HG02588 (cell line): ENCODE measurements around the gene ADCY1.

ENCODE experiments used
- ATAC-seq: cut with Tn5 transposase; IDR thresholded peaks from one replicate; pipeline ENCODE4 v1.9.1; 2021; ENCODE audit warnings: mild to moderate bottlenecking, moderate library complexity; ENCODE audit not compliant: unreplicated experiment

The ADCY1 gene

DNA sequence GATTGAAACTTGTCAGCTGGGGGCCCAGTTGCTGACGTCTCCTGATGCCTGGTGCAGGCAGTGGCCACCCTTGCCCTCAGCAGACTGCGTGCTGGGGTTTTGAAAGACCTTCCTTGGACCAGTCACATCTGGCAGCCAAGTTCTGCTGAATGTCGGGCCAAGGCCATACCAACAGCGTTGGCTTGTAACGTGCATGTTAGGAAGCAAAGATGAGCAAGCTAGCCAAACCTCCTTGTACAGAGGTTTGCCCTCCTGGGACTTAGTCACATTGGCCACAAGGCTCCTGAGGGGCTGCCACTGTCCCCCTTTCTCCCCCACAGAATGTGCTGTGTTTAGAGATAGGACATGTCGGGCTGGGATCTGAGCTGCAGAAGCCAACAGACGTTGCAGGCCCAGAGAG lies 49.0 kb downstream of the ADCY1 start:
- ATAC-seq = no peak

DNA sequence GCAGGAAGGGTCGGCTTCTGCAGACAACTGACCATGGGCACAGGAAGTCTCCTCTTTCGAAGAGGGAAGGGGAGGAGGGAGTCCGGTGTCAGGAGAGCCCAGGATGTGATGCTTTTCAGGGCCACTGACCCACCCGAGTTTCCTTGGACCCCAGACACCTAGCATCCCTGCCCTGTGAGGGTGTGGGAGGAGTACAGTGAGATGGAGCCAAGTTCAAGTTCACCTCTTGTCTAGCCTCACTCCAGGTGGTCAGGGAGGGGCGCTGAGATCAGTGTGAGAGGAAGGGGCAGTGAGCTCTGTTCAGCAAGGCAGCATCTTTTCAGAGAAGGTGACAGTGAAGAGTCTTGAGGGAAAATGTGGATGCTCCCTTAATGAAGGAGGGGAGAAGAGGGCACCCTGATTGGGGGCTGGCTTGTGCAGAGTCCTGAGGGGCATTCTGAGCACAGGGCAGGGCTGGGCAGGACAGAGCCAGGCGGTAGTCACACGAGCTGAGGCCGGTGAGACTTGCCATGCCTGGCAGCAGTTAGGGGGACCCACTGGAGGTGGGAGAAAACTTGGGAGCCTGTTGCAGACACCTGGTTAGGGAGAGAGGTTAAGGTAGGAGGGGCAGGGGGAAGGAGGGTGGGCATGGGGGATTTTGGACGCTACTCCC lies 49.7 kb downstream of the ADCY1 start:
- ATAC-seq = no peak

DNA sequence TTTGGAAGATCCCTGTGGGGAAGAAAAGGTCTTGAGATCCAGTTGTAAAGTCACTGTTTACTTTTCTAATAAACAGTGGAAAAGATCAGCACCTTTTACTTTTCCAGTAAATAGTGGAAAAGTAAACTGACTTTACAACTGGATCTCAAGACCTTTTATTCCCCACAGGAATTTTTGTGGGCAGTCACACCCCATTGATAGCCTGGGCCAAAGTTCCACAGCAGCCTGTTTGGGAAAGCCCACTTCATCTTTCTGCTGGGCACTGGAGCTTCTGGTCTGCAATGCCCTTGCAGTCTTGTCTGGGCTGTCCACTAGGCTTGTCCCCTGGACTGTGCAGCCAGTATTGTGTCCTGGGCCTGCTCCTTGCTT lies 50.2 kb downstream of the ADCY1 start:
- ATAC-seq = no peak

DNA sequence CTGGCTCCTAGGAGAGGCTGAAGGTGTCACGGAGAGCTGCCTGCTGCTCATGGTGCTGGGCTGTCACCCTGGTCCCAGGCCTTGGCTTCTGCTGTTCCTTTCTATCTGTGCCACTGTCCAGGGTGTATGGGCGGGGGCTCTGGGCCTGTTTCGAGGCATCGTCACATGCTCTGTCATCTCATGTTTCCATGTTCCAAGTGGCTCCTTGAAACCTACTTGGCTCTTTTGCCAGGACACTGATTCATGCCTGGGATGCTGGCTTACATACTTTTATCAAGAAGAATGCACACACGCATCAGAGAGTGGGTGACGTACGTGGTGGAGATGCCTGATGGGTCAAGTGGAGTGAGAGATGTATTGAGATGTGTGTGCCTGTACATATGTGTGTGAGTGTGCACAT lies 50.9 kb downstream of the ADCY1 start:
- no peak for ATAC-seq

DNA sequence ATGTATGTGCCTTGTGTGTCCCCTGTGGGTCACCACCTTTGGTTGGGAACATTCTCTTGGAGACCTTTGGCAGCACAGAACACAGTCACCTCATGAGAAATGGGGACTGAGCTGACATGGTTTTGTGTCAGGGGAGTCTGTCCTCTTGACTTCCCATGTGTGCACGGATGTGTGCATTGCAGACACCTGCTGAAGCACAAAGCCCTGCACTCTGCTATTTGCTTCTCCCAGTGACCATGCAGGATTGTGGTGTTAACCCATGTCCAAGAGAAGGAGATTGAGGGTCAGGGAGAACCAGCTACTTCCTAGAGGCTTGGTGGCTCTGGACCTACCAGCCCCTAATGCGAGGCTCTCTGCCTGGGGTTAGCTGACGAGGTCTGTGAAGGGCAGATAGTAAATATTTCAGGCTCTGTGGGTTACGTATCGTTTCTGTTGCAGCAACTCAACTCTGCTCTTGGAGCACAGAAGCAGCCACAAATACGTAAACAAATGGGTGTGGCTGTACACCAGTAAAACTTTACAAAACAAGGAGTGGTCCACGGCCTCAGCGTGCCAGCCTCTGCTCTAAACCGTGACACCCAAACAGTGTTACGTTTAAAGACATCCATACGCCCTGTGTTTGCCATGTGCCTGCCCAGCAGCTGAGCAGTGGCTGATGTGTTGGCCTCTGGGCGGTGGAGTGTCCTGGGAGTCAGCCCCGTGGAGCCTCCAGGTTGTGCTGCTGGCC lies 51.7 kb downstream of the ADCY1 start:
- no peak for ATAC-seq

DNA sequence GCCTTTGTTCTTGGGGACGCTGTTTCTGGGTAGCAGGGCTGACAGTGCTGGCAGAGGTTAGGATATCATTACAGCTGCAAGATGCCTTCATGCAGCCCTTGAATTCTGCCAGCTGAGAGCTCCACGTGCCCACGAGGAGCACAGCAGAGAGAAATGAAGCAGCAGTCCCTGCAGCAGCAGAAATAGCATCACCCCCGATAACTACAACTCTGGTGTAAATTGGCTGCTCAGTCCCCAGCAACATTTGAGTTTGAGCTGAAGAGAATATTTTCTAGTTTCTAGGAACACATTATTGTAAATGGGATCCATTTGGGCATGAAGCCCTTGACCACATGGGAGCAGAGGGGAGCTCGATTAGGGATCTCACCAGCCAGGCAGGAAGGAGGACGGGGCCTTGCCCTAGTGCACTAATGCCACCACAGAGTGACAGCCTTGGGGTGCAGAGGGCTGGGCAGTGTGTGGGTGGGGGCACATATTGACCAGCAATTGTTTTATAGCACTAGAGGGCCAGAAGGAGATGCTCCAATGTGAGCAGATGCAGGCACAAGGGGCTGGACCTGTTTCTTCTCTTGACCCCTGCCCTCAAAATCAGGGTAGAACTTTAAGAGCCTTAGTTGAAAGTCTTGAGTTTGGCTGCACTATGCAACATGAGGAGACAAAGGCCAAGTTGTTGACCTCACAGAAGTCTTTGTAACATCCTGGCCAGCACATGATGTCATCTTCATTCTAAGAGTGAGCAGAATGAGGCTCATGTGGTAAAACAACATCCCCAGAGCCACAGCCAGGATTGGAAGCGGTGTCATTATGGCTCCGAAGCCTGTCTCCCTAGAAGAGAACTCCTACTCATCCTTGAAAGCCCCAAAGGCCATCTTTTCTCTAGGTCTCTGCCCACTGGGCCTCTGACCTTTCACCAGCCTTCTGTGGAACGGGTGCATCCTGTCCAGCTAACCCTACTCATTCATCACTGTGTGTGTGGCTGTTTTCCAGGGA lies 52.6 kb downstream of the ADCY1 start:
- no peak for ATAC-seq

DNA sequence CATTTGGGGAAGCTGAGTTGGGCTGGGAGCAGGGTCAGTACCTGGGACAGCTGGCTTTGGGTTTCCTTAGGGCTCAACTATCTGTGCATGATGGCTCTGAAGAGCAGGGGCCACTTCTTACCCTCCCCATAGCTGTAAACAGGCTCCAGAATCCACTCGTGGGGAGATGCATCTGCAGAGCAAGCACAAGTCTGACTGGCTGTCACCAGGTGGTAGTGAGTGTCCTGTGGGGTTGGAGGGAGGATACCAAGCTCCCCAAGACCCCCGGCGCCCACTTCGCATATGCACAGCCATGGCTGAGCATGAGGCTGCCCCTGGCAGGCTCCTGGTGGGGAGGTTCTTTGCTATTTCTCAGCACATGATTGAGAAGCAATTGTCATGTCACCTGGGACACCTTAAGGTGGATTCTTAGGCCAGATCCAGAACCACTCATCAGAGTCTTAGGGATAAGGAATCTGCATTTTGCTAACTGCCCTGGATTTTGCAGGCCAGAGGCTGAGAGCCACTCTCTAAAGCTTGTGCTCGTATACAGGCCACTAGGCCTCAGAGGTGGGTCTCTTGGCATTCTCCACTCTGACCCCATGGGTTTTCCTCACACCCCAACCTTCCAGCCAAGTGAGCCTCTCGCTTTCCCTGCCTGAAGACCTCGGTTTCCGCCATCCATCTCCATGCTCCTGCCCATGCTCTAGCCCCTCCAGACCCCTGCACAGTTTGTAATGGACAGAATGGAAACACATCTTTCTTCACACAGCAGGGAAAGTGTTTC lies 53.7 kb downstream of the ADCY1 start:
- ATAC-seq = no peak

DNA sequence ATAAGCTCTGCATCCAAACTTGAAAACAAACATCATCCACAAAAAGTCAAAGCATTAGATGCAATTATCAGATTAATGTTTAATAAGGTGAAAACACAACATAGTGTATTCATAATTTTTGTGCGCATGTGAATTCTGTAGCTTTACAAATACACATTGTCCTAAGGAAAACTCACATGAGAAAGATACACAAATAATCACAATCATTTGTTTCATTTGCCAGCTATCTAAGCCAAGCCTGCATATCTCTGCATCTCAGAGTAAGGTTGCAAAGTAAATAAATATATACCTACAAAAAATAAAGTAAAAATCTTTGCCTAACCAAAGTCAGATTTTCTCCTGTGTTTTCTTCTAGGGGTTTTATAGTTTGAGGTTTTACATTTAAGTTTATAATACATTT lies 57.4 kb downstream of the ADCY1 start:
- ATAC-seq = no peak

DNA sequence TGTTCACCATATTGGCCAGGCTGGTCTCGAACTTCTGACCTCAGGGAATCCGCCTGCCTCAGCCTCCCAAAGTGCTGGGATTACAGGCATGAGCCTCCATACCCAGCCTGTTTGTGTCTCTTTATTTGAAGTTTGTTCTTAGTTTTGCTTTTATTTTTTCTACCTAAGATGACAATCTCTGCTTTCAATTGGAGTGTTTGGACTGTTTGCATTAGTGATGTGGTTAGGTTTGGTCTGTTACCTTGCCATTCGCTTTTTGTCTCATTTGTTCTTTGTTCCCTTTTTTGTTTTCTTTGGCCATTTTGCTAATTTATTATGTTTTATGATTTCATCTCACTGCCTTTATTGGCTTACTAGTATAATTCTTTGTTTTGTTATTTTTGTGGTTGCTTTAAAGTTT lies 62.6 kb downstream of the ADCY1 start:
- ATAC-seq = no peak

DNA sequence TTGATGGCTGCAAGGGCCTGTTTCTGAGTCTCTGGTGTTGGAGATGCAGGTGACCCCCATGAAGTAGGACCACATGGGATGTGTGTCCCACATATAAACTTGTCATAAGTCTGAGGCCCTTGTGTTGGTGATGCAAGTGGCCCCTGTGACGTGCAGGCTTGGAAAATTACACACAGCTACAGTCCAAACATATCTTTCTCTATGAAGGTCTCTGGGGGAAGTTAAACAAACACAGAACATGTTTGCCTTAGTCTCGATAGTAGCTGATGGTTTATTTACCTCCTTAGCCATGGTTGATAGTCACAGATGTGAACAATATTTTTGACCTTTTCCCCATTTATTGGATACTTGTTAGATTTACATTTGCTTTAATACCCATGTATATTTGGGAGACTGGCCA lies 64.7 kb downstream of the ADCY1 start:
- no peak for ATAC-seq

DNA sequence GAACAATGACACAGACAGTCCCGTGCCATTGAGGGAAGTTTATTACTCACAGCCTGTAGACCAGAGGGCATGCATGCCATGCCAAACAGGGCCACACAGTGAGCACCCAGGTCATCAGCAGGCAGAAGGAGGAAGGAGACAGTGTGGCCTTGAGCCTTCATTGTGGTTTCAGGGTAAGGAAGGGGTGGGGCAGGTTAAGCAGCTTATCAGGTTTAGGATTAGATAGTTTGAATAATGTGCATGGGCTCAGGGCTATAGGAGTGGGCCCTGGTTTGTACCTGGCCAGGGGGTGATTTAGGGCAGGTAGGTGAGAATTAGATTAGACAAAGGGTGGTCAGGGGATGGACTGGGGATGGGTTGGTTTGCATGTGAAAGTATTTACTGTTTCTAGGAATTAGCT lies 67.9 kb downstream of the ADCY1 start:
- ATAC-seq = no peak

DNA sequence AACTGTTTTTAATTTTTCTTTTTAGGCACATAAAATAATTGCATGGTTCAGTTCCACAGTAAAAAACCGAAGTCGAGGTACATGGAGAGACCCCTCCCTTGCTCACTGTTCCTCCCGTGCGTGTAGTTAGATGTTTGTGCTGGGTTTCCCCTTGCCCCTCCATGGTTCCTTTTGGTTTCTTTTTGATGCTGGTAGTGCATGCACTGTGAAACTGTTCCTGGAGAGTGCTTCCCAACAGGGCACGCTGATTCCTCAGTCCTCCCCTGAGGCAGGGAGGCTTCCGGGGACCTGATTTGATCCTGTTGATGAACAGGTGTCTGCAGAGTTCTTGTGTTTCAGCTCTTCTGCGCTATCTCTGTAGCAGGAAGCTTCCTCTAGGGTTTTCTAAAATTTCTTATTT lies 69.5 kb downstream of the ADCY1 start:
- ATAC-seq = no peak

DNA sequence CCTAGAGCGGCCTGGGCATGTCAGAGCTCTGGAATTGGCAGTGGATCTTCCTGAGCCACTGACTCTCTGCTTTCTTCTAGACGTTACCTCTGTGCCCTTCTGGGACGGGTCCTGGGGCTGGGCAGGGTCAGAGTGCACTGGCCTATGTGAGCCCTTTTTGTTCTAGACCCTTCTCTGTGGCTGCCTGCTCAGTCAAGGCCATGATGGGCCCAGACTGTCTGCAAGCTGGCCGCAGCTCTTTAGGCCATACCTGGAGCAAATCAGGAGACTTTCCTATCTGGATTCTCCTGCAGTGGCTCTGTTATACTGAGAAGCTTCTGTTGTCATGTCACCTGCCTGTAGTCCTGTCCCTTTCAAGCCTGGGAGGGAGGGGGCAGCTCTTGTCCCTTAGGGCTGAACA lies 70.1 kb downstream of the ADCY1 start:
- no peak for ATAC-seq

DNA sequence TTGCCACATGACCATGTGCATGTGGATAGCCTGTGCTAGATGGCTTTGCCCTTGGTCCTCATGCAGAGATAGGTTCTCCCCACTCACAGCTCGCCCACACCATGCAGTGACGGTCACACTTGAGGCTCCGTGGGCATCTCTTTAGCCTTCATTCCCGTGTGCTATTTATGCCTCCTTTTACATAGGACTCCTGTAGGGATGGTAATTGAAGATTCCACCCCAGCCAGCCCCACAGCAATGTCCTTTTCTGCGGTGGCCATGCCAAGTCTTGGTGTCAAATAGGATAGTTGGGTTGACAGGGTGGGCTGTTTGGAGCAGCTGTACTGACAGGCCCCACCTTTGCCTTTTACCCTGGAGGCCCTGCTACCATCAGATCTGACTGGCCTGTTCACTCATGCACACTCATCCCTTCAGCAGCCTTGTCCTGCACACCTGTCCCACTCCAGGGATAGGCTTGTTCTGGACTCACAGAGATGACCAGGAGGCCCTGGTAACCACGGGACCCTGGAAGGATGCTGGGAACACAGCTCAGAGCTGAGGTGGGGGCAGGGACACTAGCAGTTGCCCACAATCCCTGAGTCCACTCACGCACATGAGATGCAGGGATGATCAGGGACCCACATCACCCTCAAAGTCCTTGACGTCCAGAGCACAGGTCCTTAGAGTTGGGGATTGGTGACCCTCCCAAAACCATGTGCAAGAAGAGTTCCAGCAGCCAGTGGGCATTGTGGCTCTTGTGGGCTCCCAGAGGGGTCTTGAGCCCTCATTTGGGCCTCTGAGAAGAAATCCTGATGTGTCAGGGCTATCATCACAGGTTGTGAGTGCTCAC lies 71.2 kb downstream of the ADCY1 start:
- ATAC-seq = no peak

DNA sequence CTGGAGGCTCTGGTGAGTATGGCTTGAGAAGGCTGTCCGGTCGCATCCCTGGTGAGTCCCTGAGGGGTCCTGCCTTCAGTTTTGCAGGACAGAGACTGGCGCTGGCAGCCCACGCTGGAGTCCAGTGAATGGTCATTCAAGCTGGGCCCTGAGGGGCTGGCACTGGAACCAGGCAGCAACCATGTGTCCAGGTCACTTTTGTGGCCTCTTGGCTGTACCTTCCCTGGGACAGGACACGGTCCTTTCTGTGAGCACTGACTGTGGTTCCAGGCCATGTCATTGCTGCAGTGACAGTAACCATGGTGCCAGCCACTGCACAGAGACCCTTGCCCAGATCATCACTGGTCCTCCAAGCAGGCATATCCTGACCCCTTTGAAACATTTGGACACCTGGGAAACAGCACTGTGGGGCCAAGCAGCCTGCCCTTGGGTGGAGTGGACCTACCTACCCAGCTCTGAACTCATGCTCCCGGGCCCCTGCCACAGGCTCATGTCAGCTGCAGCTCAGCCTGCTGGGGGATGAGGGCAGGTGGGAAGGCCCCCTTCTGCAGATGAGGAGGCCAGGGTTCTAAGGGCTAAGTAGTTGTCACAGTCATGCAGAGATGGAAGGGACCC lies 72.1 kb downstream of the ADCY1 start:
- no peak for ATAC-seq

DNA sequence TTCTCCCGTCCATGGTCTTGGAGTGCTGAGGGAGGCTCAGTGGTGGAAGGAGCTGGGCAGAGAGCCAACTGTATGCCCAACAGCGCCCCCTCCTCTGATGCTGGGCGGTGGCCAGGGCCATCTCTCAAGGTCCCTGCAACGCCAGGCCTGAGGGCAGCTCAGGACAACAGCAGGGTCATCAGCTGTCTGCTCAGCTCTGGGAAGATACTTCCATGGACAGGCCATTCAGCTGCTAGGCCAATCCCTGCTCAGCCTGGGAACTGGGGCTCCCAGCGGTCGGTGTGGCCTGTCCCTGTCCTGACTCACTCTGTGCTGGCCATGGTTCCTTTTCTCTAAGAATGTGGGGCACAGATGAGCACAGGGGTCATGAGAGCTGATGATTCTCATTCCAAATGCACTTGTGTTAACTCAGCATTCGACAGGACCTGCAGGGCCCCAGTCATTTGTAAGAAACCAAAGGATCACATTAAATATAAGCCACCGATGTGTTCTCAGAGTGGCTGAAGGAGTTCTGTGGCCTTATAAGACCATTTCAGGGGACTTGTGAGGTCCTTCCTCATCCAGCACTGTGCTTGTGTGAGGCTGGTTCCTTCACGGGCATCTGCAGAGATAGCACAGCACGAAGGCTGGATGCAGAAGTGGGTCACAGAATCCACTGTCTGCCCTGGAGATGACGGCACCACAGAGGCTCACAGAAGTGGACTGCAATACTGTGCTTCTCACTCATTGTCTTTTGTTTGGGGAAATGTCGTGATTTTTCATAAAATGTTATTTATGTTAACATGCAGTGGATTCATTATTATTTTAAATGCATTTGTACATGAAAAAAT lies 73.0 kb downstream of the ADCY1 start:
- ATAC-seq = no peak

DNA sequence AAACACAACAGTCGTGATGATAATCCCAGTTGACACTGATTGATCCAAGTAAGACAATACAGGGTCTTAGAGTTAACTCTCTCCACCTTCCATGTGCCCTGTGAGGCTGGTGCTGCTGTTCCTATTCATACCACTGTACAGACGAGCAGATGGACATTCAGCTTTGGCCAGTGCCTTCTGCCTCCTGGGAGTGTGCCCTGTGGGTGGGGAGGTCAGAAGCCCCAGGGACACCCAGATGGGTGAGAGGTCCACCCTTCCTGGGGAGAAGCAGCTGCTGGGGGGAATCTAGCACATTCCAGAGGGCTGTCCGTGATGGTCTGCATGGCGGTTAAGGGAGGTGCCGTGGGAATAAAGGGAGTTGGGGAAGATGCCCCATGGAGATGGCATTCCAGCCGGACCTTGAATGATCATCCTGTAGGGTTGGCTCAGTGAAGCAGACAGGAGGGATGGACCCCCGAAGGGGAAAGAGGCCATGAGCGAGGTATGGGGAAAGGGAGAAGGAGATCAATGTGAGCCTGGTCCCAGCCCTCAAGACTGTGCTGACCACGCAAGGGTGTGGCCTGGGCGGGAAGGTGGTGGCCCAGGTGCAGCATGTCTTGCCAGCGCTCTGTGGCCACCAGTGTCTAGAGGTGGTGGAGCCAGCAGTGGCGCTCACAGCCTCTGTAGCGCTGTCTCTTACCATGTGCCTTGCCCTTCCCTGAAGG lies 74.0 kb downstream of the ADCY1 start:
- ATAC-seq = no peak

DNA sequence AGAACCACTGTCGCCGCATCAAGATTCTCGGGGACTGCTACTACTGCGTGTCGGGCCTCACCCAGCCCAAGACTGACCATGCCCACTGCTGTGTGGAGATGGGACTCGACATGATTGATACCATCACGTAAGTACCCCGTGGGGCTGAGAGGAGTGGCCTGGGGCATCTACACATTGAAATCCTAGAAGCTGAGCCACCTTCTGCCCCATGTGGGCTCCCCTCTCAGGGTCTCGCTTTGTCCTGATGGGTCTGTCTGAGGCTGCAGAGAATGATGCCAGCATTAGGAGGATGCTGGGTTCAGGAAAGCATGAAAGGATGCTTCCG lies 74.5 kb downstream of the ADCY1 start:
- ATAC-seq = no peak
